GM12878 (cell line): ENCODE results near the gene RALB. TPM values are rescaled to one million over a fixed set of nuclear protein-coding genes. Genes with fewer than 3 reads are reported as not detected.

Experiments
- ATAC-seq: fragments of 200-7000 bp; cut with Tn5 transposase; 3 replicates; pipeline ENCODE4 v1.9.1; 2020; ENCODE audit warnings: mild to moderate bottlenecking, moderate library complexity
- BruUV-seq: library from RNA; stranded (reverse); fragments of 400-500 nt; replicated peaks from 2 replicates; lab custom pipeline; 2021; lab: Mats Ljungman, UMichigan
- CTCF ChIA-PET: fragments of 300-600 bp; sonication (Branson Sonifier 250); formaldehyde crosslinking; extraction: SDS; loops from one replicate; lab custom pipeline; 2021; ENCODE audit warnings: inconsistent platforms; lab: Yijun Ruan, JAX
- POLR2A ChIA-PET: fragments of 350-600 bp; formaldehyde crosslinking; extraction: SDS; loops from one replicate; lab custom pipeline; 2021; ENCODE audit warnings: inconsistent platforms; lab: Charles Lee
- RAD21 ChIA-PET: fragments of 300-600 bp; sonication (Branson Sonifier 250); formaldehyde crosslinking; loops from one replicate; lab custom pipeline; 2023; ENCODE audit warnings: antibody characterized with exemption; ENCODE audit not compliant: unreplicated experiment; lab: Charles Lee
- SMC1A ChIA-PET: fragments of 300-600 bp; sonication (Branson Sonifier 250); formaldehyde crosslinking; loops from one replicate; lab custom pipeline; 2023; ENCODE audit not compliant: unreplicated experiment, uncharacterized antibody; lab: Charles Lee
- DNase-seq: peaks from one replicate; pipeline ENCODE4 v3.0.0-alpha.2; 2011; ENCODE audit warnings: low read depth, low spot score
- FAIRE-seq: peaks from 3 replicates; lab custom pipeline; 2011; peaks lifted over from hg19 to GRCh38; lab: Jason Lieb, UNC
- H2AFZ ChIP-seq: 2 replicates; pipeline ENCODE4 v1.6.0; 2011; ENCODE audit warnings: low read depth, low read length, control low read depth; ENCODE audit not compliant: control insufficient read depth
- H3K27ac ChIP-seq: 2 replicates; pipeline ENCODE4 v1.5.1; 2011; ENCODE audit warnings: control low read depth; ENCODE audit not compliant: control insufficient read depth, insufficient read depth
- H3K27me3 ChIP-seq, 2 experiments: replicated peaks in 1 of 2; 2 replicates each; pipeline versions ENCODE4 v1.6.0 to v1.6.1; 2011; ENCODE audit warnings: low read length in 1 of 2; ENCODE audit not compliant: control insufficient read depth in 2 of 2, insufficient read depth in 2 of 2
- H3K36me3 ChIP-seq, 2 experiments: 2 replicates each; pipeline ENCODE4 v1.5.1; 2011; ENCODE audit warnings: low read length in 1 of 2; ENCODE audit not compliant: control insufficient read depth in 2 of 2, insufficient read depth in 2 of 2
- H3K4me1 ChIP-seq: 2 replicates; pipeline ENCODE4 v1.6.1; 2011; ENCODE audit warnings: mild to moderate bottlenecking, low read length, moderate library complexity, mixed read lengths; ENCODE audit not compliant: control insufficient read depth, insufficient read depth
- H3K4me2 ChIP-seq: 2 replicates; pipeline ENCODE4 v1.6.0; 2011; ENCODE audit warnings: control low read depth; ENCODE audit not compliant: control insufficient read depth, insufficient read depth
- H3K4me3 ChIP-seq: fragments of 200-600 bp; sonication (generic); 2 replicates; pipeline ENCODE4 v1.5.1; 2016
- H3K79me2 ChIP-seq: 2 replicates; pipeline ENCODE4 v1.6.0; 2011; ENCODE audit warnings: low read length; ENCODE audit not compliant: control insufficient read depth, insufficient read depth
- H3K9ac ChIP-seq: 2 replicates; pipeline ENCODE4 v1.8.0; 2011; ENCODE audit warnings: low read length, control low read depth, mixed read lengths; ENCODE audit not compliant: control insufficient read depth, insufficient read depth
- H3K9me3 ChIP-seq: replicated peaks from 3 replicates; pipeline ENCODE4 v1.5.1; 2011; ENCODE audit warnings: mild to moderate bottlenecking, low read length; ENCODE audit not compliant: control insufficient read depth, insufficient read depth
- H4K20me1 ChIP-seq: 2 replicates; pipeline ENCODE4 v1.6.0; 2011; ENCODE audit not compliant: control insufficient read depth, insufficient read depth
- BACH1 ChIP-seq: fragments of 450-650 bp; IDR thresholded peaks from 2 replicates; pipeline ENCODE4 v1.6.1; 2017; ENCODE audit warnings: mild to moderate bottlenecking, borderline replicate concordance
- BMI1 ChIP-seq: fragments of 450-650 bp; IDR thresholded peaks from 2 replicates; pipeline ENCODE4 v1.6.1; 2016; ENCODE audit warnings: mild to moderate bottlenecking, moderate library complexity, borderline replicate concordance
- CBX3 ChIP-seq: fragments of 200-600 bp; sonication (generic); IDR thresholded peaks from 2 replicates; pipeline ENCODE4 v1.6.1; 2016; ENCODE audit warnings: low read depth, borderline replicate concordance
- CHD2 ChIP-seq: IDR thresholded peaks from 2 replicates; pipeline ENCODE4 v1.6.1; 2011; ENCODE audit warnings: low read depth, low read length, improper control_type of control experiment, borderline replicate concordance
- KLF5 ChIP-seq: fragments of 450-650 bp; IDR thresholded peaks from 2 replicates; pipeline ENCODE4 v1.6.1; 2014; ENCODE audit warnings: mild to moderate bottlenecking; ENCODE audit not compliant: partially characterized antibody
- NR2C1 ChIP-seq: fragments of 450-650 bp; IDR thresholded peaks from 2 replicates; pipeline ENCODE4 v1.6.1; 2017; ENCODE audit warnings: antibody characterized with exemption, mild to moderate bottlenecking, moderate library complexity
- PAX8 ChIP-seq: fragments of 450-650 bp; IDR thresholded peaks from 2 replicates; pipeline ENCODE4 v1.6.1; 2017; ENCODE audit warnings: mild to moderate bottlenecking, moderate library complexity
- POU2F2 ChIP-seq: IDR thresholded peaks from 3 replicates; pipeline ENCODE4 v1.6.1; 2011; ENCODE audit warnings: low read depth, mild to moderate bottlenecking, low read length, borderline replicate concordance
- RCOR1 ChIP-seq: conservative IDR thresholded peaks from 2 replicates; pipeline ENCODE4 v1.6.1; 2012; ENCODE audit warnings: low read depth, low read length, improper control_type of control experiment
- RELA ChIP-seq: fragments of 450-650 bp; IDR thresholded peaks from 2 replicates; pipeline ENCODE4 v1.8.0; 2014; ENCODE audit warnings: borderline replicate concordance; ENCODE audit not compliant: partially characterized antibody
- SMAD5 ChIP-seq: IDR thresholded peaks from 2 replicates; pipeline ENCODE4 v1.6.1; 2016; ENCODE audit warnings: antibody characterized with exemption, low read depth
- SMARCA5 ChIP-seq: fragments of 450-650 bp; IDR thresholded peaks from 2 replicates; pipeline ENCODE4 v1.6.1; 2017; ENCODE audit warnings: mild to moderate bottlenecking
- TARDBP ChIP-seq: IDR thresholded peaks from 2 replicates; pipeline ENCODE4 v1.6.1; 2016; ENCODE audit warnings: borderline replicate concordance
- YY1 ChIP-seq: IDR thresholded peaks from 2 replicates; pipeline ENCODE4 v1.6.1; 2011; ENCODE audit warnings: low read depth, mild to moderate bottlenecking, low read length
- ZSCAN29 ChIP-seq: fragments of 450-650 bp; IDR thresholded peaks from 2 replicates; pipeline ENCODE4 v1.6.1; 2017; ENCODE audit warnings: mild to moderate bottlenecking, moderate library complexity
- WGBS: methylation state at CpG from one replicate; pipeline ENCODE4 v1.1.6; 2016; ENCODE audit warnings: low lambda C conversion rate; ENCODE audit not compliant: insufficient replicate concordance, insufficient coverage; ENCODE audit errors: missing lambda C conversion rate; 5-methylcytosine and 5-hydroxymethylcytosine counted together
- in situ Hi-C: fragments of 300-500 bp; cut with MboI; formaldehyde crosslinking; loops from 9 replicates; pipeline ENCODE4 v1.14.3; 2018; ENCODE audit warnings: mixed read lengths
- intact Hi-C: fragments of 100-400 bp; cut with micrococcal nuclease; formaldehyde crosslinking; loops from one replicate; pipeline ENCODE4 v1.14.2; 2022; ENCODE audit not compliant: unreplicated experiment
- polyA plus RNA-seq, 11 experiments: library from polyadenylated mRNA; depleted of rRNA in 4 of 11; unstranded in 6 of 11; stranded (reverse) in 5 of 11; fragments of >200 nt; fragmentation: Nextera tagmentation in 4 of 11; fragmentation: Illumina TruSeq in 1 of 11; extraction: Ambion mirVana in 4 of 11; extraction: Trizol in 1 of 11; gene quantifications; 1 replicate in 1 of 11; 2 replicates in 10 of 11; pipeline versions ENCODE4 v1.2.1 to v1.2.3, GENCODE V29; 2011 to 2016; ENCODE audit warnings: inconsistent platforms in 2 of 11, missing spikeins in 2 of 11, low read depth in 1 of 11
- total RNA-seq, 4 experiments: library from RNA; depleted of rRNA in 3 of 4; stranded (reverse); fragments of >200 nt in 3 of 4; fragmentation: Illumina TruSeq in 1 of 4; extraction: Trizol in 1 of 4; gene quantifications; 2 replicates each; pipeline versions ENCODE4 v1.2.1 to v1.2.3, GENCODE V29; 2013 to 2021
- TF ChIP-seq, protein P1 (sequence below): IDR thresholded peaks from 2 replicates; pipeline ENCODE4 v1.6.1; 2012; ENCODE audit warnings: low read depth, low read length, improper control_type of control experiment
- TF ChIP-seq, protein P2 (sequence below): IDR thresholded peaks from 2 replicates; pipeline ENCODE4 v1.6.1; 2012; ENCODE audit warnings: low read depth, low read length, improper control_type of control experiment

RALB gene
- total and polyA plus RNA-seq, 10 of the 15 experiments (the other 5 are each of a cell fraction or from before 2014, with no cell fraction given) = 8.3 to 54.0 (median 24.2) TPM

- CTCF ChIA-PET = interaction anchor here (1.1 to 1.3 kb wide), 2 partner anchors 18 to 67 kb away, joined by 3 to 4 read pairs; no protein-coding TSS in a partner anchor
Measured at GRCh38 chr2:120245520-120246332, 6.9 kb upstream of the RALB start.

More at GRCh38 chr2:120245520-120246332, 6.9 kb upstream of the RALB start:
- Histone ChIP-seq H3K9me3 (peaks cover 9% of the 10 kb centered on the region; the same call in 2 of the 3 replicates), H3K79me2 (no peaks in the 10 kb centered on the region), H4K20me1 (no peaks in the 10 kb centered on the region), H3K9ac (no peak overlapping the region), H2AFZ (no peak overlapping the region), H3K27ac (no peak overlapping the region), H3K4me2 (no peak overlapping the region), H3K27me3 (no peaks in the 10 kb centered on the region), H3K4me3 (no peak overlapping the region)
- DNase-seq (no peak), FAIRE-seq (no peak), ATAC-seq (no peak)
- intact Hi-C loops (no loop called here), in situ Hi-C loops (no loop called here)
- BruUV-seq = no TSS peak
- RAD21 ChIA-PET = no interaction called here
- TF ChIP-seq, protein P1, sequence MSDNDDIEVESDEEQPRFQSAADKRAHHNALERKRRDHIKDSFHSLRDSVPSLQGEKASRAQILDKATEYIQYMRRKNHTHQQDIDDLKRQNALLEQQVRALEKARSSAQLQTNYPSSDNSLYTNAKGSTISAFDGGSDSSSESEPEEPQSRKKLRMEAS = no peak
- no peak for TF ChIP-seq NR2C1
- TF ChIP-seq CBX3 = no peak
- TF ChIP-seq RELA = no peak
- no peak for TF ChIP-seq SMARCA5
- no peak for TF ChIP-seq POU2F2
- no peak for TF ChIP-seq RCOR1
- TF ChIP-seq KLF5 = no peak
- no peak for TF ChIP-seq CHD2
- no peak for TF ChIP-seq SMAD5
- TF ChIP-seq, protein P2, sequence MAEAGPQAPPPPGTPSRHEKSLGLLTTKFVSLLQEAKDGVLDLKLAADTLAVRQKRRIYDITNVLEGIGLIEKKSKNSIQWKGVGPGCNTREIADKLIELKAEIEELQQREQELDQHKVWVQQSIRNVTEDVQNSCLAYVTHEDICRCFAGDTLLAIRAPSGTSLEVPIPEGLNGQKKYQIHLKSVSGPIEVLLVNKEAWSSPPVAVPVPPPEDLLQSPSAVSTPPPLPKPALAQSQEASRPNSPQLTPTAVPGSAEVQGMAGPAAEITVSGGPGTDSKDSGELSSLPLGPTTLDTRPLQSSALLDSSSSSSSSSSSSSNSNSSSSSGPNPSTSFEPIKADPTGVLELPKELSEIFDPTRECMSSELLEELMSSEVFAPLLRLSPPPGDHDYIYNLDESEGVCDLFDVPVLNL = no peak
- TF ChIP-seq BACH1 = no peak
- no peak for TF ChIP-seq PAX8
- no peak for TF ChIP-seq TARDBP
- TF ChIP-seq BMI1 = no peak
- no peak for TF ChIP-seq YY1
- TF ChIP-seq ZSCAN29 = no peak
- TF ChIP-seq, all 136 proteins: peak for 0
- POLR2A ChIA-PET = no interaction called here
- WGBS = 66% methylated on average over 15 of the region's 15 CpGs
- SMC1A ChIA-PET = interaction anchor here (1.0 kb wide), 1 partner anchor 52 kb away, joined by 3 read pairs; no protein-coding TSS in a partner anchor
- Histone ChIP-seq H3K36me3 (no peaks in the 10 kb centered on the region), H3K4me1 (0 out of 2 replicates have a peak, but pooled peaks cover 4% of the 10 kb centered on the region)
